Measurements from ENCODE around the gene ATP11B. TPM values are rescaled to one million over a fixed set of nuclear protein-coding genes. Genes with fewer than 3 reads are reported as not detected.

Gene ATP11B
- total RNA-seq, 1 donor from 2014 or later, result 22.7 TPM

- no peak for DNase-seq (ENCODE audit: low read depth)
- H3K4me3 ChIP-seq (ENCODE audit: low read depth, low read length), result no peak overlapping the region
- no peak for TF ChIP-seq CTCF (conservative IDR thresholded peaks at IDR 0.05; ENCODE audit: low read depth, low read length)
Observed at GRCh38 chr3:182925944-182926337, 132.6 kb downstream of the ATP11B start.

DNA sequence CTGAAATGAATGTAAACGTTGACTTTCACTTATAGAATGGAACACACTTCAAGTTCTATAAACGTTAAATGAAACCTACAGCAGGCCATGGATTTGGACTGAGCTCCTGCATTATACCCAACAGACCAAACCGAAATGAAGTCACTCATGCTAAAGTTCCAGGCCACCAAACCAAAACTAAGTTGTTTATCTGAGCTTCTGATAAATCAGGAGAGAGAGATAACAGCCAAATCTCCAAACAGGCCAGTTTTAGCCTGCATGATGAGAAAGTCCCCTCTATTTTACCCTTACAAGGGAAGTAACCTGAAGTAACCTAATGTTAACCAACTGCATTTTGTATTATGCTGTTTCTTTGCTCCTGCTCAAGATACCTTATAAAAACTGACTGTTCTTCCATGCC lies 142.5 kb downstream of the ATP11B start:
- no peak for TF ChIP-seq CTCF (conservative IDR thresholded peaks at IDR 0.05; ENCODE audit: low read depth, low read length)
- H3K4me3 ChIP-seq (ENCODE audit: low read depth, low read length), result no peak overlapping the region

GRCh38 chr3:182936239-182936917 lies 143.1 kb downstream of the ATP11B start:
- no peak for DNase-seq (ENCODE audit: low read depth)
- TF ChIP-seq CTCF (conservative IDR thresholded peaks at IDR 0.05; ENCODE audit: low read depth, low read length), result no peak
- H3K4me3 ChIP-seq (ENCODE audit: low read depth, low read length), result no peak overlapping the region

More for the DNA sequence above, 142.5 kb downstream of the ATP11B start:
- DNase-seq (ENCODE audit: low read depth), result no peak

DNA sequence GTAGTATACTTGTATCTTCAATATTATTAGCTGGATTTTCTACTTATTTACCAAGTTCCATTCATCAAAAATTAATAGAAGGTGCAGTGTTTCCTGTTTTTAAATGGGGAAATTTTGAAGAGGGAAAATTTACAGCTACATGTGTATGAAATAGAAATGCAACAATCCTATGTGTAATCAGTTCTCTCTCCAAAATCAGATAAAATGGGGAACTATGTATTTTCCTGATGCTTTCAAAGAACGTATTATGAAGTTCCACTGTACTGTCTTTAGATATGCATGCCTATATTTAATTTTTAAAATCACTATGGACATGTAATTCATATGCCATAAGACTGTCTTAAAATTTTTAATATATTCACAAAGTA lies 143.6 kb downstream of the ATP11B start:
- H3K4me3 ChIP-seq (ENCODE audit: low read depth, low read length), result no peak overlapping the region
- DNase-seq (ENCODE audit: low read depth), result no peak
- no peak for TF ChIP-seq CTCF (conservative IDR thresholded peaks at IDR 0.05; ENCODE audit: low read depth, low read length)

- H3K4me3 ChIP-seq (ENCODE audit: low read depth, low read length), result no peak overlapping the region
- no peak for DNase-seq (ENCODE audit: low read depth)
- TF ChIP-seq CTCF (conservative IDR thresholded peaks at IDR 0.05; ENCODE audit: low read depth, low read length), result no peak
Observed at GRCh38 chr3:182937293-182938051, 144.2 kb downstream of the ATP11B start.

- DNase-seq (ENCODE audit: low read depth), result no peak
- H3K4me3 ChIP-seq (ENCODE audit: low read depth, low read length), result no peak overlapping the region
Observed at GRCh38 chr3:182940266-182940808, 147.0 kb downstream of the ATP11B start.

More at GRCh38 chr3:182940266-182940808, 147.0 kb downstream of the ATP11B start:
- no peak for TF ChIP-seq CTCF (conservative IDR thresholded peaks at IDR 0.05; ENCODE audit: low read depth, low read length)

Measured in epithelial cell of proximal tubule (primary cell).